K562 (cell line): ENCODE results near the gene MARK3. TPM values are rescaled to one million over a fixed set of nuclear protein-coding genes. Genes with fewer than 3 reads are reported as not detected.

Source experiments
- BDP1 ChIP-seq: IDR thresholded peaks from 3 replicates; pipeline ENCODE4 v1.6.1; 2011; ENCODE audit not compliant: insufficient read length, insufficient read depth
- CBX3 ChIP-seq, 2 experiments: IDR thresholded peaks; 1 replicate in 1 of 2; 2 replicates in 1 of 2; pipeline ENCODE4 v1.6.1; 2012; ENCODE audit warnings: inconsistent platforms in 2 of 2, low read length in 2 of 2, borderline replicate concordance in 1 of 2, control low read depth in 1 of 2
- ELF2 ChIP-seq: fragments of 250-450 bp; sonication (Bioruptor Pico); IDR thresholded peaks from 2 replicates; pipeline ENCODE4 v1.5.0; 2021; ENCODE audit warnings: mild to moderate bottlenecking
- GABPB2 ChIP-seq: fragments of 250-450 bp; sonication (Bioruptor Pico); conservative IDR thresholded peaks from 2 replicates; pipeline ENCODE4 v1.5.1; 2021; ENCODE audit warnings: mild to moderate bottlenecking
- ILF3 ChIP-seq: fragments of 450-650 bp; IDR thresholded peaks from 2 replicates; pipeline ENCODE4 v1.6.1; 2018; ENCODE audit warnings: antibody characterized with exemption, mild to moderate bottlenecking, moderate library complexity, borderline replicate concordance
- NFIC ChIP-seq: fragments of 450-650 bp; IDR thresholded peaks from 2 replicates; pipeline ENCODE4 v1.6.1; 2017; ENCODE audit warnings: mild to moderate bottlenecking, inconsistent platforms
- NONO ChIP-seq, 2 experiments: fragments of 200-400 bp in 1 of 2; fragments of 450-650 bp in 1 of 2; formaldehyde crosslinking in 1 of 2; IDR thresholded peaks; 2 replicates each; pipeline ENCODE4 v1.6.1; 2017; ENCODE audit warnings: low read depth in 2 of 2, mild to moderate bottlenecking in 2 of 2, moderate library complexity in 2 of 2, low read length in 1 of 2
- PHF21A ChIP-seq: fragments of 450-650 bp; IDR thresholded peaks from 2 replicates; pipeline ENCODE4 v1.6.1; 2017; ENCODE audit warnings: low read depth, borderline replicate concordance
- PHF8 ChIP-seq: fragments of 200-600 bp; sonication (generic); IDR thresholded peaks from 2 replicates; pipeline ENCODE4 v1.6.1; 2012; ENCODE audit warnings: mixed run types, mild to moderate bottlenecking, inconsistent platforms, low read length, moderate library complexity, borderline replicate concordance
- RBM14 ChIP-seq: fragments of 200-400 bp; formaldehyde crosslinking; IDR thresholded peaks from 2 replicates; pipeline ENCODE4 v1.6.1; 2018; ENCODE audit warnings: low read depth, mild to moderate bottlenecking, low read length, moderate library complexity, borderline replicate concordance; ENCODE audit not compliant: insufficient read depth
- SMAD1 ChIP-seq: fragments of 150-350 bp; IDR thresholded peaks from 2 replicates; pipeline ENCODE4 v1.6.1; 2014; ENCODE audit warnings: low read length, low read depth; ENCODE audit not compliant: partially characterized antibody
- ZNF239 ChIP-seq: fragments of 250-450 bp; sonication (Bioruptor Pico); IDR thresholded peaks from 2 replicates; pipeline ENCODE4 v1.4.0; 2020; ENCODE audit warnings: mild to moderate bottlenecking
- ZNF512 ChIP-seq: IDR thresholded peaks from 2 replicates; pipeline ENCODE4 v1.6.1; 2016; ENCODE audit warnings: missing genetic modification characterization, missing compliant biosample characterization
- ZNF655 ChIP-seq: fragments of 250-450 bp; sonication (Bioruptor Pico); IDR thresholded peaks from 2 replicates; pipeline ENCODE4 v1.5.0; 2021
- ZZZ3 ChIP-seq: fragments of 450-650 bp; IDR thresholded peaks from 2 replicates; pipeline ENCODE4 v1.6.1; 2016; ENCODE audit warnings: antibody characterized with exemption, mild to moderate bottlenecking, moderate library complexity
- polyA plus RNA-seq, 8 experiments: library from polyadenylated mRNA; depleted of rRNA in 4 of 8; stranded (reverse) in 5 of 8; unstranded in 3 of 8; fragments of >200 nt; fragmentation: Nextera tagmentation in 2 of 8; fragmentation: Illumina TruSeq in 1 of 8; extraction: Ambion mirVana in 2 of 8; extraction: Trizol in 1 of 8; gene quantifications; 2 replicates each; pipeline versions ENCODE4 v1.2.1 to v1.2.3, GENCODE V29; 2011 to 2014; ENCODE audit warnings: inconsistent platforms in 1 of 8, missing spikeins in 1 of 8
- total RNA-seq, 7 experiments: library from RNA; depleted of rRNA in 6 of 7; stranded (reverse); fragments of >200 nt in 6 of 7; fragmentation: Illumina TruSeq in 2 of 7; extraction: Trizol in 2 of 7; gene quantifications; 2 replicates each; pipeline versions ENCODE4 v1.2.1 to v1.2.3, GENCODE V29; 2011 to 2021; ENCODE audit warnings: low replicate concordance in 1 of 7
- TF ChIP-seq, protein P1 (sequence below): fragments of 450-650 bp; IDR thresholded peaks from 2 replicates; pipeline ENCODE4 v1.6.1; 2016; ENCODE audit warnings: borderline replicate concordance
- TF ChIP-seq, protein P2 (sequence below): IDR thresholded peaks from 2 replicates; pipeline ENCODE4 v1.6.1; 2011; ENCODE audit not compliant: insufficient read length; ENCODE audit errors: extremely low read depth
- TF ChIP-seq, protein P3 (sequence below): fragments of 450-650 bp; IDR thresholded peaks from 2 replicates; pipeline ENCODE4 v1.6.1; 2016
- TF ChIP-seq, protein P4 (sequence below): sonication (generic); formaldehyde crosslinking; IDR thresholded peaks from 2 replicates; pipeline ENCODE4 v1.8.0; 2022; ENCODE audit warnings: mild to moderate bottlenecking, missing genetic modification reagents

MARK3 gene
- total and polyA plus RNA-seq, 9 of the 15 experiments (the other 6 are each of a cell fraction or from before 2014, with no cell fraction given), result 10.1 to 68.7 (median 56.3) TPM

DNA sequence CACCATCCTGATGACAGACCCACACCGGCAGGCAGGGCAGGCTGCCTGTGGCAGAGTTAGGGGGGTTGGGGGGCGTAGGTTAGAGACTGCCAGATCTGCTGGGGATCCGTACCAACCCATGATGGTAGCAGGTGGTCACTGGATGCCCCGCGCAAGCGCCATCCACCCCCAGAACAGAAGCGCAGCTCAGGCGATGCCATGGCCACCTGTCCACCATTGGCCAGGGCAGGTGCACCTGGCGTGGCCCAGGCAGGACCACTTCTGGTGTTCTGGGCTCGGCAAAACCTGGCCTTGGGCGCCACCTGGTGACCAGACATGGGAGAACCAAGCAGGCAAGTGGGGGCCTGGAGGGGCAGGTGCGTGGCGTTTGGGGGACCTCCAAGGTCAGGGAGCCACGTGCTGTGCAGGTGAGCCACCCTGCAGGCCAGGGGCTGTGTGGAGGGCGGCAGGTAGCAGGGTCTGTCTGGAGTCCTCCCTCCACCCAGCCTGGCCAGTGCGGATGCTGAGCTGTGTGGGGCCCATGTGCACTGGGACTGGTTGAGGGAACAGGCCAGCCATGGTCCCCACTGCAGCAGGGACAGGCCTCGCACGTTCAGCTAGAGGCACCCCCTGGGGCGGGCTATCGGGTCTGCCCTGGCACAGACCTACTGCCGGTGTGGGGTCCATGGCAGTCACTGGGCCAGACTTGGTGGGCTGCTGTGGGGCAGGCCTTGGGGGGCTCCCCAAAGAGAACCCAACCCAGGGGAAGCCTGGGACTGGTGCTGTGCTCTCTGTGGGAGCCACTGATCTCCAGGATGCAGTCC is 161.6 kb downstream of the MARK3 start (continued):
- TF ChIP-seq, protein P1, sequence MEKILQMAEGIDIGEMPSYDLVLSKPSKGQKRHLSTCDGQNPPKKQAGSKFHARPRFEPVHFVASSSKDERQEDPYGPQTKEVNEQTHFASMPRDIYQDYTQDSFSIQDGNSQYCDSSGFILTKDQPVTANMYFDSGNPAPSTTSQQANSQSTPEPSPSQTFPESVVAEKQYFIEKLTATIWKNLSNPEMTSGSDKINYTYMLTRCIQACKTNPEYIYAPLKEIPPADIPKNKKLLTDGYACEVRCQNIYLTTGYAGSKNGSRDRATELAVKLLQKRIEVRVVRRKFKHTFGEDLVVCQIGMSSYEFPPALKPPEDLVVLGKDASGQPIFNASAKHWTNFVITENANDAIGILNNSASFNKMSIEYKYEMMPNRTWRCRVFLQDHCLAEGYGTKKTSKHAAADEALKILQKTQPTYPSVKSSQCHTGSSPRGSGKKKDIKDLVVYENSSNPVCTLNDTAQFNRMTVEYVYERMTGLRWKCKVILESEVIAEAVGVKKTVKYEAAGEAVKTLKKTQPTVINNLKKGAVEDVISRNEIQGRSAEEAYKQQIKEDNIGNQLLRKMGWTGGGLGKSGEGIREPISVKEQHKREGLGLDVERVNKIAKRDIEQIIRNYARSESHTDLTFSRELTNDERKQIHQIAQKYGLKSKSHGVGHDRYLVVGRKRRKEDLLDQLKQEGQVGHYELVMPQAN, result no peak
- TF ChIP-seq ILF3 (no peak), RBM14 (no peak), ELF2 (CRISPR knock-in tag) (no peak), ZZZ3 (no peak), ZNF655 (CRISPR knock-in tag) (no peak), NONO (IDR thresholded peaks at IDR 0.05; ENCODE audit: low read depth in 2 of 2, low read length in 1 of 2) (no peak), PHF8 (no peak), SMAD1 (no peak), PHF21A (no peak), NFIC (no peak), ZNF512 (tag) (no peak), CBX3 (IDR thresholded peaks at IDR 0.05; ENCODE audit: borderline replicate concordance in 1 of 2, low read length in 2 of 2) (no peak), GABPB2 (CRISPR knock-in tag) (no peak), BDP1 (no peak), ZNF239 (CRISPR knock-in tag) (no peak)
- TF ChIP-seq, protein P2, sequence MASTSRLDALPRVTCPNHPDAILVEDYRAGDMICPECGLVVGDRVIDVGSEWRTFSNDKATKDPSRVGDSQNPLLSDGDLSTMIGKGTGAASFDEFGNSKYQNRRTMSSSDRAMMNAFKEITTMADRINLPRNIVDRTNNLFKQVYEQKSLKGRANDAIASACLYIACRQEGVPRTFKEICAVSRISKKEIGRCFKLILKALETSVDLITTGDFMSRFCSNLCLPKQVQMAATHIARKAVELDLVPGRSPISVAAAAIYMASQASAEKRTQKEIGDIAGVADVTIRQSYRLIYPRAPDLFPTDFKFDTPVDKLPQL, result no peak
- TF ChIP-seq, protein P3, sequence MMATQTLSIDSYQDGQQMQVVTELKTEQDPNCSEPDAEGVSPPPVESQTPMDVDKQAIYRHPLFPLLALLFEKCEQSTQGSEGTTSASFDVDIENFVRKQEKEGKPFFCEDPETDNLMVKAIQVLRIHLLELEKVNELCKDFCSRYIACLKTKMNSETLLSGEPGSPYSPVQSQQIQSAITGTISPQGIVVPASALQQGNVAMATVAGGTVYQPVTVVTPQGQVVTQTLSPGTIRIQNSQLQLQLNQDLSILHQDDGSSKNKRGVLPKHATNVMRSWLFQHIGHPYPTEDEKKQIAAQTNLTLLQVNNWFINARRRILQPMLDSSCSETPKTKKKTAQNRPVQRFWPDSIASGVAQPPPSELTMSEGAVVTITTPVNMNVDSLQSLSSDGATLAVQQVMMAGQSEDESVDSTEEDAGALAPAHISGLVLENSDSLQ, result no peak
- TF ChIP-seq, protein P4, sequence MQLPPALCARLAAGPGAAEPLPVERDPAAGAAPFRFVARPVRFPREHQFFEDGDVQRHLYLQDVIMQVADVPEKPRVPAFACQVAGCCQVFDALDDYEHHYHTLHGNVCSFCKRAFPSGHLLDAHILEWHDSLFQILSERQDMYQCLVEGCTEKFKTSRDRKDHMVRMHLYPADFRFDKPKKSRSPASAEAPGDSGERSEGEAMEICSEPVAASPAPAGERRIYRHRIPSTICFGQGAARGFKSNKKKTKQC (CRISPR knock-in tag), result no peak
